ENCODE measurements around the gene MGAT5B.

GRCh38 chr17:76822184-76822778 lies 45.9 kb upstream of the MGAT5B start:
- TF ChIP-seq CTCF (IDR thresholded peaks at IDR 0.05) (no peak), POLR2A (IDR thresholded peaks at IDR 0.05) (no peak)
